ENCODE data around the gene FOLR1. TPM values are rescaled to one million over a fixed set of nuclear protein-coding genes. Genes with fewer than 3 reads are reported as not detected.
"Not testable (repeated sequence)": the region's sequence is repeated elsewhere in the genome, so short reads cannot be mapped to it uniquely, and the experiment has no call there.

Gene FOLR1
- total and polyA plus RNA-seq, 9 donors, result 2.8 to 8.6 (median 4.4) TPM

DNA sequence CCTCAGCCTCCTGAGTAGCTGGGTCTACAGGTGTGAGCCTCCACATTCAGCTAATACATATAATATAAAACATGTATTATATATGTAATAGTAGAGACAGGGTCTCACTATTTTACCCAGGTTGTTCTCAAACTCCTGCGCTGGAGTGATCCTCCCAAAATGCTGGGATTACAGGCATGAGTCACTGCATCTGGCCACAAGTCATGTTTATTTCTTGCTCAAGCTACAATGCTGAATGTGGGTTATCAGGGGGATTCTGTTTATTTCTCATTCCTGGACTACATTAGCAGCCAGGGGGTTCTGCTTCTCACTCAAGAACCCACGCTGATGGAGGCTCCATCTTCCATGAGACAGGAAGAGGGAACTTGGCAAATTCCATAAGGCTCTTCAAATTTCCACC, 31.6 kb upstream of the FOLR1 start:
- Histone ChIP-seq H3K4me1 (ENCODE audit: control insufficient read depth, insufficient read depth, low read length) (no peaks in the 10 kb centered on the region), H3K4me3 (ENCODE audit: low read length) (no peak overlapping the region), H3K36me3 (ENCODE audit: control insufficient read depth, insufficient read depth, low read length) (no peaks in the 10 kb centered on the region), H3K9me3 (replicated peaks; ENCODE audit: control insufficient read depth, low read depth, low read length) (no peaks in the 10 kb centered on the region), H3K27ac (ENCODE audit: low read length) (no peak overlapping the region), H3K27me3 (ENCODE audit: control insufficient read depth, insufficient read depth, low read length) (peaks cover 21% of the 10 kb centered on the region)
- DNase-seq, result no peak
- 43% methylated on average over 1 of the region's 2 CpGs for WGBS (ENCODE audit: insufficient coverage)

DNA sequence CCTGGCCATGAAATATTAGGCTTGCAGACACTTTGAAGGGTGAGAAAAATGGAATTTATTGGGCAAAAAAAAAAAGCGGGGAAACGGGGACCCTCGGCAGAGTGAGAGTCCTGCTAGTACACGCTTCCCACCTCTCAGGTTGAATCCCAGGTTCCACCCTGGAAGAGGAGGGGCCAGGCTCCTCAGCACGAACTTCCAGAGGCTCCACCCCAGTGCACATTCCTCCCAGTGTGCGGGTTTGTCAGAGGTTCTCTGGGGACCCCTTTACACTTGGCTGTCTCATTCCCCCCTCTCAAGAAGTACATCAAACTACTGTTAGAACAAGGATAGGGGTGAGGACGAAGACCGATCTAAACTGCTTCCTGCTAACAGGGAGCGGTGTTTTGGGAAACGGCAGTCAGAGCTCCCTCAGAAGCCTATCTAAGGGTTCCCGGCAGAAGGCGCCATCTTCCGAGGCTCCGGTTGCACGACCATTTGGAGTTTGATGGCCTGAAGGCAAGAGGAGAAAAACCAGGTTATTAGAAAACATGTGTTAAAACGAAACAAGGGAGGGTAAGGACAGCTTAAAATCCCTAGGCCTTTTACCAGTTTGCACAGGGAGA, 28.9 kb upstream of the FOLR1 start:
- WGBS (ENCODE audit: insufficient coverage), result 67% methylated on average over 10 of the region's 16 CpGs
- H3K27me3 ChIP-seq (ENCODE audit: control insufficient read depth, insufficient read depth, low read length), result peaks cover 21% of the 10 kb centered on the region

DNA sequence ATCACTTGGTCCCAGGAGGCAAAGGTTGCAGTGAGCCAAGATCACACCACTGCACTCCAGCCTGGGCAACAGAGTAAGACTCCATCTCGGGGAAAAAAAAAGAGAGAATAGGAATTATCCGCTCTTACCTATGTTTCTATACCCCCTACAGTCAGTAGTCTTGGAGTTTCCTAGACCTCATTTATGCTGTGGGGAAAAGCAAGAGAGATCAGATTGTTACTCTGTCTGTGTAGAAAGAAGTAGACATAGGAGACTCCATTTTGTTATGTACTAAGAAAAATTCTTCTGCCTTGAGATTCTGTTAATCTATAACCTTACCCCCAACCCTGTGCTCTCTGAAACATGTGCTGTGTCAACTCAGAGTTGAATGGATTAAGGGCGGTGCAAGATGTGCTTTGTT, 27.8 kb upstream of the FOLR1 start:
- DNase-seq; H3K27ac ChIP-seq (ENCODE audit: low read length); H3K36me3 ChIP-seq (ENCODE audit: control insufficient read depth, insufficient read depth, low read length); H3K4me3 ChIP-seq (ENCODE audit: low read length); H3K4me1 ChIP-seq (ENCODE audit: control insufficient read depth, insufficient read depth, low read length); H3K9me3 ChIP-seq (replicated peaks; ENCODE audit: control insufficient read depth, low read depth, low read length): not testable (repeated sequence)
- H3K27me3 ChIP-seq (ENCODE audit: control insufficient read depth, insufficient read depth, low read length), result peaks cover 11% of the 10 kb centered on the region
- WGBS (ENCODE audit: insufficient coverage), result no CpG with 5 or more reads among the region's 3 CpGs

More for the DNA sequence above, 28.9 kb upstream of the FOLR1 start:
- H3K36me3 ChIP-seq (ENCODE audit: control insufficient read depth, insufficient read depth, low read length), result no peaks in the 10 kb centered on the region
- no peak overlapping the region for H3K4me3 ChIP-seq (ENCODE audit: low read length)
- DNase-seq, result no peak
- no peak overlapping the region for H3K27ac ChIP-seq (ENCODE audit: low read length)
- H3K4me1 ChIP-seq (ENCODE audit: control insufficient read depth, insufficient read depth, low read length), result no peaks in the 10 kb centered on the region
- H3K9me3 ChIP-seq (replicated peaks; ENCODE audit: control insufficient read depth, low read depth, low read length), result no peaks in the 10 kb centered on the region

DNA sequence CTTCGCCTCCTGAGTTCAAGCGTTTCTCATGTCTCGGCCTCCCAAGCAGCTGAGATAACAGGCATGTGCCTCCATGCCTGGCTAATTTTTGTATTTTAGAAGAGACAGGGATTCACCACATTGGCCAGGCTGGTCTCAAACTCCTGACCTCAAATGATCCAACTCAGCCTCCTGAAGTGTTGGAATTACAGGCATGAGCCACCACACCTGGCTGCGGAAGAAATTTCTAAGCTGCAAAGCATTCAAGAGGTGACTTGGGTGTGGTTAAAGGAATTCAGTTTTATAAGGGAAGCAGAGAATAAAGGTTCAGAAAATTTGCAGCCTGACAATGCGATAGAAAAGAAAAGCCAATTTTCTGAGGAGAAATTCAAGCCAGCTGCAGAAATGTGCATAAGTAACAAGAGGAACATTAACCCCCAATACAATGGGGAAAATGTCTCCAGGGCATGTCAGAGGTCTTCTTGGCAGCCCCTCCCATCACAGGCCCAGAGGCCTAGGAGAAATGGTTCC, 22.8 kb upstream of the FOLR1 start:
- H3K4me1 ChIP-seq (ENCODE audit: control insufficient read depth, insufficient read depth, low read length); H3K27me3 ChIP-seq (ENCODE audit: control insufficient read depth, insufficient read depth, low read length); H3K9me3 ChIP-seq (replicated peaks; ENCODE audit: control insufficient read depth, low read depth, low read length); H3K36me3 ChIP-seq (ENCODE audit: control insufficient read depth, insufficient read depth, low read length); H3K27ac ChIP-seq (ENCODE audit: low read length); DNase-seq; H3K4me3 ChIP-seq (ENCODE audit: low read length): not testable (repeated sequence)
- WGBS (ENCODE audit: insufficient coverage), result 92% methylated on average over 2 of the region's 5 CpGs

DNA sequence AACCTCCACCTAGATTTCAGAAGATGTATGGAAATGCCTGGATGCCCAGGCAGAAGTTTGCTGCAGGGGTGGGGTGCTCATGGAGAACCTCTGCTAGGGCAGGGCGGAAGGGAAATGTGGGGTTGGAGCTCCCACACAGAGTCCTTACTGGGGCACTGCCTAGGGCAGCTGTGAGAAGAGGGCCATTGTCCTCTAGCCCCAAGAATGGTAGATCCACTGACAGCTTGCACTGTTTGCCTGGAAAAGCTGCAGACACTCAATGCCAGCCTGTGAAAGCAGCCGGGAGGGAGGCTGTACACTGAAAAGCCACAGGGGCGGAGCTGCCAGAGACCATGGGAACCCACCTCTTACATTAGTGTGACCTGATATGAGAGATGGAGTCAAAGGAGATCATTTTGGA, 22.2 kb upstream of the FOLR1 start:
- not testable (repeated sequence) for H3K4me3 ChIP-seq (ENCODE audit: low read length); H3K9me3 ChIP-seq (replicated peaks; ENCODE audit: control insufficient read depth, low read depth, low read length); H3K36me3 ChIP-seq (ENCODE audit: control insufficient read depth, insufficient read depth, low read length); H3K4me1 ChIP-seq (ENCODE audit: control insufficient read depth, insufficient read depth, low read length); DNase-seq; H3K27ac ChIP-seq (ENCODE audit: low read length); H3K27me3 ChIP-seq (ENCODE audit: control insufficient read depth, insufficient read depth, low read length)
- 67% methylated on average over 2 of the region's 3 CpGs for WGBS (ENCODE audit: insufficient coverage)

DNA sequence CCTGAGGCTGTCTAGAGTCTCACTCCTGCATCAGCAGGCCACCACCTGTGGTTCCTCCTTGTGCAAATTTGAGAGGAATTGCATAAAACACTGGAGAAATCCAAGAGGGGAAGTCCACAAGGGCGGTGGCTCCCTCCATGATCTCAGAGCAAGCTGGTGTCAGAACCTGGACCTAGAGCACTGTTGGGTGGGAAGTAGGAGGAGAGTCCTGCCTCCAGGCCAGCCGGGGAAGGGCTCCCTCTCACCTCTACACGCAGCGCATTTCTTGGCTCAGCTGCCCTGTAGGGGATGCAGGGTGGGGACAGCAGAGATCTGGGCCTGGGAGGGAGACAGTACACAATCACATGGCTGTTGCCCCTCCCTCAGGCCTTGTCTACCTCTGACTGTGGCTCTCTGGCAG, 19.9 kb upstream of the FOLR1 start:
- not testable (repeated sequence) for H3K27me3 ChIP-seq (ENCODE audit: control insufficient read depth, insufficient read depth, low read length); H3K27ac ChIP-seq (ENCODE audit: low read length); DNase-seq; H3K36me3 ChIP-seq (ENCODE audit: control insufficient read depth, insufficient read depth, low read length); H3K9me3 ChIP-seq (replicated peaks; ENCODE audit: control insufficient read depth, low read depth, low read length); H3K4me1 ChIP-seq (ENCODE audit: control insufficient read depth, insufficient read depth, low read length); H3K4me3 ChIP-seq (ENCODE audit: low read length)
- WGBS (ENCODE audit: insufficient coverage), result 100% methylated on average over 1 of the region's 4 CpGs

DNA sequence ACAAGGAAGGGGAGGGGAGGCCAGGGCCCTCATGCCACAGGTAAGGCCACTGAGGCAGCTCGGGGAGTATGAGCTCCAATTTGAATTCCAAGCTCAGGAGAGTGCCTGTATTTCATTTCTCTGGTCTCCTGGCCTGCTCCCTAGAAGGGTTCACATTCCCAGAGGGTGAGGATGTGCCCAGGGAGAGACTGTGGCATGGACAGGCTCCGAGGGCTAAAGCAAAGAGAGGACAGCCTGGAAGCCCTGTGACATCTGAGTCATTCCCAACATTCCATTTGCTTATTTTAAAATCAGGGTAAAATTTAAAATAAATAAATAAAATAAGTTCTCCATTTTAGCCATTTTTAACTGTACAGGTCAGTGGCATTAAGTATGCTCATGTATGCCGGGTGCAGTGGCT, 18.6 kb upstream of the FOLR1 start:
- Histone ChIP-seq H3K36me3 (ENCODE audit: control insufficient read depth, insufficient read depth, low read length) (no peaks in the 10 kb centered on the region), H3K27me3 (ENCODE audit: control insufficient read depth, insufficient read depth, low read length) (no peaks in the 10 kb centered on the region), H3K9me3 (replicated peaks; ENCODE audit: control insufficient read depth, low read depth, low read length) (no peaks in the 10 kb centered on the region), H3K4me3 (ENCODE audit: low read length) (no peak overlapping the region), H3K27ac (ENCODE audit: low read length) (no peak overlapping the region), H3K4me1 (ENCODE audit: control insufficient read depth, insufficient read depth, low read length) (no peaks in the 10 kb centered on the region)
- WGBS (ENCODE audit: insufficient coverage), result 40% methylated on average over 1 of the region's 3 CpGs
- DNase-seq, result no peak

DNA sequence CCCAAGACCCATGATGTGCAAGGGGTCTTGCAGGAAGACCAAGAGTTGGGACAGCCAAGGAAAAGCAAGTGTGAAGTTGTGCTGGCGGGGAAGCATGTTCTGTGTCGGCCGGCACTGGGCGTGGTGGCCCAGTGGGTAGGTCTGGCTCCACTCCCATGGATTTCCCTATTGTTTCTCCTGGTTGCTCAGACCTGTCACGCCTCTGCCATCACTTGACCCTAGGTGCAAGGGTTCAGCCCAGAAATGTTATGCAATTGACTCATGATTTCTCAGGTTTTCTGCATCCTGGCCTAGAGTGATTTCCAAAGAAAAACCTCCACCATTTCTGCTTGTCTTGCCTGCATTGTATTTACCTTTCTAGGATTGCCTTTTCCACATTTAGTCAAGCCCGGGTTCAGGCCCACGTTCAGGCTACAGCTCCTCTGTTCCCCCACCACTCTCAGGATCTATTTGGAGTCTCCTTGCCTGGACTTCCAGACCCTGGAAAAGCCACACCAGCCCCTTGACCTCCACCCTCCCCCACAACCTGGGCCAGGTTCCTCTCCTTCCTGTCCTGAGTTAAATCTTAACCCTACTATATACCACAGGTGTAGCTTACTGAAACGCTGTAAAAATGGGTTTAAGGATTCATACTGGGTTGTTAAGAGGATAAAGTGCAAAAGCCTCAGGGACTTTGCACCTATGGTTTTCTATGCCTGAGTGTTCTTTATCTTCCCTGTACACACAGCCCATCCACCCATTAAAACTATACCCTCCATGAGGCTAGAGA, 17.5 kb upstream of the FOLR1 start:
- no peaks in the 10 kb centered on the region for H3K36me3 ChIP-seq (ENCODE audit: control insufficient read depth, insufficient read depth, low read length)
- no peak overlapping the region for H3K27ac ChIP-seq (ENCODE audit: low read length)
- no peak for DNase-seq
- H3K9me3 ChIP-seq (replicated peaks; ENCODE audit: control insufficient read depth, low read depth, low read length), result no peaks in the 10 kb centered on the region
- H3K4me1 ChIP-seq (ENCODE audit: control insufficient read depth, insufficient read depth, low read length), result no peaks in the 10 kb centered on the region
- WGBS (ENCODE audit: insufficient coverage), result 83% methylated on average over 7 of the region's 8 CpGs
- H3K4me3 ChIP-seq (ENCODE audit: low read length), result no peak overlapping the region
- no peaks in the 10 kb centered on the region for H3K27me3 ChIP-seq (ENCODE audit: control insufficient read depth, insufficient read depth, low read length)

DNA sequence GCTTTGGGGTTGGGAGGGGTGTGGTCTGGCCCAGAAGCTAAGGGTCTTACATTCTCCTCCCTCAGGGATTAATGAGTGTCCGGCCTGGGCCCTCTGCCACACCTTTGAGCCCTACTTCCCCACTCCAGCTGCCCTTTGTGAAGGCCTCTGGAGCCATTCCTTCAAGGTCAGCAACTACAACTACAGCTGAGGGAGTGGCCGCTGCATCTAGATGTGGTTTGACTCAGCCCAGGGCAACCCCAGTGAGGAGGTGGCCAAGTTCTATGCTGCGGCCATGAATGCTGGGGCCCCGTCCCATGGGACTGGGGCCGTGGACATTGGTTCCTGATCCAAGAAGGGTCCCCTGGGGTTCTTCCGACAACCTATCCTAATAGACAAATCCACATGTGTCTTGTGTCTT, 14.3 kb upstream of the FOLR1 start:
- peaks cover 3% of the 10 kb centered on the region for H3K27me3 ChIP-seq (ENCODE audit: control insufficient read depth, insufficient read depth, low read length)
- H3K4me1 ChIP-seq (ENCODE audit: control insufficient read depth, insufficient read depth, low read length), result no peaks in the 10 kb centered on the region
- H3K36me3 ChIP-seq (ENCODE audit: control insufficient read depth, insufficient read depth, low read length), result no peaks in the 10 kb centered on the region
- H3K9me3 ChIP-seq (replicated peaks; ENCODE audit: control insufficient read depth, low read depth, low read length), result no peaks in the 10 kb centered on the region
- WGBS (ENCODE audit: insufficient coverage), result 88% methylated on average over 2 of the region's 6 CpGs
- no peak for DNase-seq
- no peak overlapping the region for H3K4me3 ChIP-seq (ENCODE audit: low read length)
- no peak overlapping the region for H3K27ac ChIP-seq (ENCODE audit: low read length)

DNA sequence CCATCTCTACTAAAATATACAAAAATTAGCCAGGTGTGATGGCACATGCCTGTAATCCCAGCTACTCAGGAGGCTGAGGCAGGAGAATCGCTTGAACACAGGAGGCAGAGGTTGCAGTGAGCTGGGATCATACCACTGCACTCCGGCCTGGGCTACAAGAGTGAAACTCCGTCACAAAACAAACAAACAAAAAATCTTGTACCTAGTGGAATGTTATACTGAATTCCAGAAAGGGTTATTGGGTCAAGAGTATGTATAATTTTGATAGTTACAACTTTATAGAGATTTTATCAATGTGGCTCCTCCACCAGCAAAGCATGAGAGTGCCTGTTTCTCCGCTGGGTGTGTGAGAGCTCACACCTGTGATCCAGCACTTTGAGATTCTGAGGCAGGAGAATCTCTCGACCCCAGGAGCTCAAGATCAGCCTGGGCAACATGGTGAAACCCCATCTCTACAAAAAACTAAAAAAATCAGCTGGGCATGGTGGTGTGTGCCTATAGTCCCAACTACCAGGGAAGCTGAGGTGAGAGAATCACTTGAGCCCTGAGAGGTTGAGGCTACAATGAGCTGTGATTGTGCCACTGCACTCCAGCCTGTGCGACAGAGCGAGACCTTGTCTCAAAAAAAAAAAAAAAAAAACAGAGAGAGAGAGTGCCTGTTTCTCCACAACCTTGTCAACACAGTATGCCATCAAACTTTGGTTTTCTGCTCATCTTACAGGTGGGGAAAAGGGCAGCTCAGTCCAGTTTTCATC, 12.7 kb upstream of the FOLR1 start:
- Histone ChIP-seq H3K4me3 (ENCODE audit: low read length) (no peak overlapping the region), H3K27ac (ENCODE audit: low read length) (no peak overlapping the region), H3K36me3 (ENCODE audit: control insufficient read depth, insufficient read depth, low read length) (no peaks in the 10 kb centered on the region), H3K4me1 (ENCODE audit: control insufficient read depth, insufficient read depth, low read length) (no peaks in the 10 kb centered on the region), H3K9me3 (replicated peaks; ENCODE audit: control insufficient read depth, low read depth, low read length) (no peaks in the 10 kb centered on the region), H3K27me3 (ENCODE audit: control insufficient read depth, insufficient read depth, low read length) (peaks cover 3% of the 10 kb centered on the region)
- no peak for DNase-seq
- no CpG with 5 or more reads among the region's 7 CpGs for WGBS (ENCODE audit: insufficient coverage)

Data from muscle of leg (tissue), 11 donors.